Keratinocyte (primary cell): ENCODE measurements around the gene UBE2E1.

ENCODE experiments used
- EZH2 ChIP-seq: IDR thresholded peaks from one replicate; pipeline ENCODE4 v1.6.1; 2012; ENCODE audit warnings: inconsistent platforms, mild to moderate bottlenecking, low read length, moderate library complexity
- TF ChIP-seq, protein P1 (sequence below), 3 experiments: IDR thresholded peaks in 1 of 3; conservative IDR thresholded peaks in 1 of 3; optimal IDR thresholded peaks in 1 of 3; 2 replicates in 2 of 3; 3 replicates in 1 of 3; pipeline versions ENCODE3 to v1.5.1; 2011; ENCODE audit warnings: low read length in 3 of 3, mild to moderate bottlenecking in 3 of 3, moderate library complexity in 2 of 3, control low read depth in 1 of 3, inconsistent platforms in 1 of 3; ENCODE audit not compliant: insufficient read depth in 2 of 3; ENCODE audit errors: extremely low read depth in 1 of 3

DNA sequence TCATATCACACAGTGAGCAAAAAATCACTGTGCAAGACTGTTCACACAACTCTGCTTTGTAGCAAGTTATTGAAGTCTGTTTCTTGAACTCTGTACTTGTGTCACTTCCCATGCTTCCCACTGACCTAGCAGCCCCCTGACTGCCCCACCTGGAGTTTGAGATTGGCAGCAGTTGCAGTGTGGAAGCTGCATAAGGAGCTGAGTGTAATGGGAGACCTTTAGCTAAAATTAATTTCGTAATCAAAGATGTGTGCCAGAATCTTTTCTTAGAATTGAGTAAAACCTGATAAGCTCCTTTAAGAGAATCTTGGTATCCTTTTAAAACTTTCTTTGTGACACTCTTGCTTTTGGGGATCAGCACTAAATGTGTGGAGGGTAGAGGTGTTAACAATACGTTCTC lies 68.2 kb downstream of the UBE2E1 start:
- TF ChIP-seq, protein P1, sequence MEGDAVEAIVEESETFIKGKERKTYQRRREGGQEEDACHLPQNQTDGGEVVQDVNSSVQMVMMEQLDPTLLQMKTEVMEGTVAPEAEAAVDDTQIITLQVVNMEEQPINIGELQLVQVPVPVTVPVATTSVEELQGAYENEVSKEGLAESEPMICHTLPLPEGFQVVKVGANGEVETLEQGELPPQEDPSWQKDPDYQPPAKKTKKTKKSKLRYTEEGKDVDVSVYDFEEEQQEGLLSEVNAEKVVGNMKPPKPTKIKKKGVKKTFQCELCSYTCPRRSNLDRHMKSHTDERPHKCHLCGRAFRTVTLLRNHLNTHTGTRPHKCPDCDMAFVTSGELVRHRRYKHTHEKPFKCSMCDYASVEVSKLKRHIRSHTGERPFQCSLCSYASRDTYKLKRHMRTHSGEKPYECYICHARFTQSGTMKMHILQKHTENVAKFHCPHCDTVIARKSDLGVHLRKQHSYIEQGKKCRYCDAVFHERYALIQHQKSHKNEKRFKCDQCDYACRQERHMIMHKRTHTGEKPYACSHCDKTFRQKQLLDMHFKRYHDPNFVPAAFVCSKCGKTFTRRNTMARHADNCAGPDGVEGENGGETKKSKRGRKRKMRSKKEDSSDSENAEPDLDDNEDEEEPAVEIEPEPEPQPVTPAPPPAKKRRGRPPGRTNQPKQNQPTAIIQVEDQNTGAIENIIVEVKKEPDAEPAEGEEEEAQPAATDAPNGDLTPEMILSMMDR (optimal IDR thresholded peaks at IDR 0.05 in 1 of 3, IDR thresholded peaks at IDR 0.05 in 1 of 3, conservative IDR thresholded peaks at IDR 0.05 in 1 of 3; ENCODE audit: extremely low read depth in 1 of 3, insufficient read depth in 2 of 3, low read length in 3 of 3), result no peak
- TF ChIP-seq EZH2, result no peak
